ENCODE results near the gene CPA4. TPM values are rescaled to one million over a fixed set of nuclear protein-coding genes. Genes with fewer than 3 reads are reported as not detected.
A peak's percentile ranks its signal among the peaks of the same experiment; 100 is the strongest.
"Not testable (repeated sequence)": the region's sequence is repeated elsewhere in the genome, so short reads cannot be mapped to it uniquely, and the experiment has no call there.

CPA4 gene
- total and polyA plus RNA-seq, 4 donors = 0.18 to 1.0 (median 0.45) TPM; not detected in 1

GRCh38 chr7:130303127-130303526 is 10.2 kb downstream of the CPA4 start:
- 14 to 29% methylated on average over 2 of the region's 2 CpGs for whole genome bisulfite sequencing, 2 donors
- Histone ChIP-seq H3K27me3 (ENCODE audit: control insufficient read depth in 1 of 2, insufficient read depth in 2 of 2, low read length in 1 of 2) (no peaks in the 10 kb centered on the region), H3K36me3 (ENCODE audit: control insufficient read depth in 1 of 2, insufficient read depth in 2 of 2, low read length in 1 of 2) (no peaks in the 10 kb centered on the region), H3K4me1 (ENCODE audit: control insufficient read depth in 1 of 2, insufficient read depth in 2 of 2, low read length in 2 of 2) (no peaks in the 10 kb centered on the region), H3K4me3 (ENCODE audit: low read length in 2 of 2) (no peak overlapping the region), H3K27ac (ENCODE audit: low read depth in 1 of 2, low read length in 2 of 2) (no peak overlapping the region), H3K9me3 (ENCODE audit: control insufficient read depth, low read length) (no peaks in the 10 kb centered on the region)
- no peak for ATAC-seq (ENCODE audit: low FRiP score)
- intact Hi-C loops (cut with DNase I) = no loop called here
- no peak for DNase-seq

- intact Hi-C loops (cut with DNase I) = no loop called here
- no peaks in the 10 kb centered on the region for H3K9me3 ChIP-seq (ENCODE audit: control insufficient read depth, low read length)
- no peaks in the 10 kb centered on the region for H3K36me3 ChIP-seq (ENCODE audit: control insufficient read depth in 1 of 2, insufficient read depth in 2 of 2, low read length in 1 of 2)
- no peak overlapping the region for H3K27ac ChIP-seq (ENCODE audit: low read depth in 1 of 2, low read length in 2 of 2)
- 79 to 92% methylated on average over 5 of the region's 5 CpGs for WGBS, 2 donors
- no peaks in the 10 kb centered on the region for H3K27me3 ChIP-seq (ENCODE audit: control insufficient read depth in 1 of 2, insufficient read depth in 2 of 2, low read length in 1 of 2)
- H3K4me3 ChIP-seq (ENCODE audit: low read length in 2 of 2) = no peak overlapping the region
- DNase-seq (no peak), ATAC-seq (ENCODE audit: low FRiP score) (no peak)
- no peaks in the 10 kb centered on the region for H3K4me1 ChIP-seq (ENCODE audit: control insufficient read depth in 1 of 2, insufficient read depth in 2 of 2, low read length in 2 of 2)
Observed at GRCh38 chr7:130303551-130303950, 10.6 kb downstream of the CPA4 start.

GRCh38 chr7:130303982-130304381 is 11.0 kb downstream of the CPA4 start:
- Histone ChIP-seq H3K4me1 (ENCODE audit: control insufficient read depth in 1 of 2, insufficient read depth in 2 of 2, low read length in 2 of 2) (no peaks in the 10 kb centered on the region), H3K27me3 (ENCODE audit: control insufficient read depth in 1 of 2, insufficient read depth in 2 of 2, low read length in 1 of 2) (no peaks in the 10 kb centered on the region), H3K9me3 (ENCODE audit: control insufficient read depth, low read length) (no peaks in the 10 kb centered on the region), H3K36me3 (ENCODE audit: control insufficient read depth in 1 of 2, insufficient read depth in 2 of 2, low read length in 1 of 2) (no peaks in the 10 kb centered on the region), H3K27ac (ENCODE audit: low read depth in 1 of 2, low read length in 2 of 2) (no peak overlapping the region), H3K4me3 (ENCODE audit: low read length in 2 of 2) (no peak overlapping the region)
- WGBS, 2 donors = 91% methylated on average over 5 of the region's 5 CpGs
- intact Hi-C loops (cut with DNase I) = no loop called here
- DNase-seq (no peak), ATAC-seq (ENCODE audit: low FRiP score) (no peak)

GRCh38 chr7:130304878-130305277 is 11.9 kb downstream of the CPA4 start:
- H3K27ac ChIP-seq (ENCODE audit: low read depth in 1 of 2, low read length in 2 of 2) = no peak overlapping the region
- no peaks in the 10 kb centered on the region for H3K27me3 ChIP-seq (ENCODE audit: control insufficient read depth in 1 of 2, insufficient read depth in 2 of 2, low read length in 1 of 2)
- ATAC-seq (ENCODE audit: low FRiP score) (no peak), DNase-seq (no peak)
- no peaks in the 10 kb centered on the region for H3K9me3 ChIP-seq (ENCODE audit: control insufficient read depth, low read length)
- WGBS, 2 donors = 96 to 97% methylated on average over 3 of the region's 3 CpGs
- H3K4me3 ChIP-seq (ENCODE audit: low read length in 2 of 2) = no peak overlapping the region
- H3K4me1 ChIP-seq (ENCODE audit: control insufficient read depth in 1 of 2, insufficient read depth in 2 of 2, low read length in 2 of 2) = no peaks in the 10 kb centered on the region
- intact Hi-C loops (cut with DNase I) = no loop called here
- H3K36me3 ChIP-seq (ENCODE audit: control insufficient read depth in 1 of 2, insufficient read depth in 2 of 2, low read length in 1 of 2) = no peaks in the 10 kb centered on the region

GRCh38 chr7:130305433-130306042 is 12.6 kb downstream of the CPA4 start:
- no peaks in the 10 kb centered on the region for H3K4me1 ChIP-seq (ENCODE audit: control insufficient read depth in 1 of 2, insufficient read depth in 2 of 2, low read length in 2 of 2)
- 82 to 87% methylated on average over 18 to 21 of the region's 21 CpGs for WGBS, 2 donors
- ATAC-seq (ENCODE audit: low FRiP score) = peak; percentile 37
- DNase-seq = no peak
- no peak overlapping the region for H3K4me3 ChIP-seq (ENCODE audit: low read length in 2 of 2)
- H3K27me3 ChIP-seq (ENCODE audit: control insufficient read depth in 1 of 2, insufficient read depth in 2 of 2, low read length in 1 of 2) = no peaks in the 10 kb centered on the region
- no peaks in the 10 kb centered on the region for H3K36me3 ChIP-seq (ENCODE audit: control insufficient read depth in 1 of 2, insufficient read depth in 2 of 2, low read length in 1 of 2)
- no peaks in the 10 kb centered on the region for H3K9me3 ChIP-seq (ENCODE audit: control insufficient read depth, low read length)
- no peak overlapping the region for H3K27ac ChIP-seq (ENCODE audit: low read depth in 1 of 2, low read length in 2 of 2)
- intact Hi-C loops (cut with DNase I) = no loop called here

GRCh38 chr7:130309986-130310385 is 17.0 kb downstream of the CPA4 start:
- H3K4me1 ChIP-seq (ENCODE audit: control insufficient read depth in 1 of 2, insufficient read depth in 2 of 2, low read length in 2 of 2) = no peaks in the 10 kb centered on the region
- WGBS, 2 donors = 64 to 68% methylated on average over 6 of the region's 6 CpGs
- no peaks in the 10 kb centered on the region for H3K9me3 ChIP-seq (ENCODE audit: control insufficient read depth, low read length)
- H3K27ac ChIP-seq (ENCODE audit: low read depth in 1 of 2, low read length in 2 of 2) = no peak overlapping the region
- ATAC-seq (ENCODE audit: low FRiP score) (no peak), DNase-seq (no peak)
- no peak overlapping the region for H3K4me3 ChIP-seq (ENCODE audit: low read length in 2 of 2)
- H3K27me3 ChIP-seq (ENCODE audit: control insufficient read depth in 1 of 2, insufficient read depth in 2 of 2, low read length in 1 of 2) = no peaks in the 10 kb centered on the region
- no peaks in the 10 kb centered on the region for H3K36me3 ChIP-seq (ENCODE audit: control insufficient read depth in 1 of 2, insufficient read depth in 2 of 2, low read length in 1 of 2)
- intact Hi-C loops (cut with DNase I) = no loop called here

GRCh38 chr7:130314305-130314704 is 21.3 kb downstream of the CPA4 start:
- H3K27ac ChIP-seq (ENCODE audit: low read depth in 1 of 2, low read length in 2 of 2) = no peak overlapping the region
- DNase-seq = no peak
- H3K4me3 ChIP-seq (ENCODE audit: low read length in 2 of 2) = no peak overlapping the region
- H3K4me1 ChIP-seq (ENCODE audit: control insufficient read depth in 1 of 2, insufficient read depth in 2 of 2, low read length in 2 of 2) = no peaks in the 10 kb centered on the region
- no peaks in the 10 kb centered on the region for H3K36me3 ChIP-seq (ENCODE audit: control insufficient read depth in 1 of 2, insufficient read depth in 2 of 2, low read length in 1 of 2)
- no peak for ATAC-seq (ENCODE audit: low FRiP score)
- H3K27me3 ChIP-seq (ENCODE audit: control insufficient read depth in 1 of 2, insufficient read depth in 2 of 2, low read length in 1 of 2) = no peaks in the 10 kb centered on the region
- H3K9me3 ChIP-seq (ENCODE audit: control insufficient read depth, low read length) = no peaks in the 10 kb centered on the region
- intact Hi-C loops (cut with DNase I) = no loop called here
- 88 to 91% methylated on average over 6 of the region's 6 CpGs for WGBS, 2 donors

- WGBS, 2 donors = 96 to 100% methylated on average over 1 of the region's 1 CpG
- intact Hi-C loops (cut with DNase I) = no loop called here
- no peaks in the 10 kb centered on the region for H3K36me3 ChIP-seq (ENCODE audit: control insufficient read depth in 1 of 2, insufficient read depth in 2 of 2, low read length in 1 of 2)
Observed at GRCh38 chr7:130319541-130319940, 26.6 kb downstream of the CPA4 start.

GRCh38 chr7:130321542-130322229 is 28.7 kb downstream of the CPA4 start:
- H3K27ac ChIP-seq (ENCODE audit: low read depth in 1 of 2, low read length in 2 of 2); H3K9me3 ChIP-seq (ENCODE audit: control insufficient read depth, low read length); H3K27me3 ChIP-seq (ENCODE audit: control insufficient read depth in 1 of 2, insufficient read depth in 2 of 2, low read length in 1 of 2); DNase-seq; ATAC-seq (ENCODE audit: low FRiP score); H3K4me1 ChIP-seq (ENCODE audit: control insufficient read depth in 1 of 2, insufficient read depth in 2 of 2, low read length in 2 of 2); H3K4me3 ChIP-seq (ENCODE audit: low read length in 2 of 2); intact Hi-C loops (cut with DNase I); H3K36me3 ChIP-seq (ENCODE audit: control insufficient read depth in 1 of 2, insufficient read depth in 2 of 2, low read length in 1 of 2): not testable (repeated sequence)
- 96 to 97% methylated on average over 3 of the region's 3 CpGs for WGBS, 2 donors

More at GRCh38 chr7:130319541-130319940, 26.6 kb downstream of the CPA4 start:
- no peak overlapping the region for H3K4me3 ChIP-seq (ENCODE audit: low read length in 2 of 2)
- H3K27ac ChIP-seq (ENCODE audit: low read depth in 1 of 2, low read length in 2 of 2) = no peak overlapping the region
- H3K9me3 ChIP-seq (ENCODE audit: control insufficient read depth, low read length) = no peaks in the 10 kb centered on the region
- DNase-seq (no peak), ATAC-seq (ENCODE audit: low FRiP score) (no peak)
- no peaks in the 10 kb centered on the region for H3K4me1 ChIP-seq (ENCODE audit: control insufficient read depth in 1 of 2, insufficient read depth in 2 of 2, low read length in 2 of 2)
- H3K27me3 ChIP-seq (ENCODE audit: control insufficient read depth in 1 of 2, insufficient read depth in 2 of 2, low read length in 1 of 2) = no peaks in the 10 kb centered on the region
